Ectodermal cell (in vitro differentiated cells): ENCODE measurements around the gene PDSS2.
"Not testable (repeated sequence)": the region's sequence is repeated elsewhere in the genome, so short reads cannot be mapped to it uniquely, and the experiment has no call there.

Experiments used
- H3K27ac ChIP-seq: 2 replicates; pipeline ENCODE4 v1.7.0; 2013; ENCODE audit warnings: mild to moderate bottlenecking, low read depth, low read length; ENCODE audit not compliant: insufficient read depth, poor library complexity, severe bottlenecking
- H3K27me3 ChIP-seq: 2 replicates; pipeline ENCODE4 v1.7.0; 2013; ENCODE audit warnings: mild to moderate bottlenecking, low read length; ENCODE audit not compliant: insufficient read depth, control insufficient read depth, poor library complexity, severe bottlenecking
- H3K36me3 ChIP-seq: one replicate; pipeline ENCODE4 v1.7.0; 2013; ENCODE audit warnings: low read length; ENCODE audit not compliant: control insufficient read depth, insufficient read depth
- H3K4me1 ChIP-seq: one replicate; pipeline ENCODE4 v1.7.0; 2013; ENCODE audit warnings: low read length; ENCODE audit not compliant: control insufficient read depth, insufficient read depth
- H3K4me3 ChIP-seq: 2 replicates; pipeline ENCODE4 v1.7.0; 2013; ENCODE audit warnings: low read depth, low read length, control low read depth; ENCODE audit not compliant: insufficient read depth
- H3K9me3 ChIP-seq: 2 replicates; pipeline ENCODE4 v1.7.0; 2013; ENCODE audit warnings: mild to moderate bottlenecking, low read length, moderate library complexity; ENCODE audit not compliant: control insufficient read depth
- WGBS, 2 experiments: methylation state at CpG; one replicate each; pipeline ENCODE4 v1.1.7; 2013; ENCODE audit warnings: missing lambda C conversion rate in 2 of 2; 5-methylcytosine and 5-hydroxymethylcytosine counted together

Gene PDSS2

DNA sequence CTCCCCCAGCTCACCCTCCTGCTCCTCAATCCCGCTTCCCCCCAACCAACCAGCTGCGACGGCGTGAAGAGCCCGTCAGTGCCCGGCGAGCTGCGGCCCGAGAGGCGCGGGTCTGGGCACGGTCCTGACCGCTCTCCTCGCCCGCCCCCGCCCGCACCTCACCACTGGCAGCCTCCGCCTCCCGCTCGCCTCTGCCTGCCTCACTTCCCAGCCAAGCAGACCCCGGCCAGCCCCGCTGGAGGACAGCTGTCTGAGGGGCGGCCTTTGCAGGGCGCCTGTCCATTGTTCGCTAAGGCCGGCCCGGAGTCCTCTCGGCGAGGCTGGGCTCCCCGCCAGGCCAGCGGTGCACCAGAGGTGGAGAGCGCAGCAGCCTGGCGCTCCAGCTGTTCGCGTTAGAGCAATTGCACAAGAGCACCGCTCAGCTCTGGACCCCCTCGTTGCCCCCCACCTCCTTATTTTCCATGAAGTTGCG is 31.8 kb upstream of the PDSS2 start:
- WGBS, 2 experiments: 0 to 1% methylated on average over 36 to 38 of the region's 38 CpGs
- no peaks in the 10 kb centered on the region for H3K9me3 ChIP-seq
- no peak overlapping the region for H3K27ac ChIP-seq
- no peaks in the 10 kb centered on the region for H3K36me3 ChIP-seq
- peaks cover 28% of the 10 kb centered on the region for H3K27me3 ChIP-seq
- peak overlapping the region; percentile 82 for H3K4me3 ChIP-seq
- peaks cover 30% of the 10 kb centered on the region for H3K4me1 ChIP-seq

DNA sequence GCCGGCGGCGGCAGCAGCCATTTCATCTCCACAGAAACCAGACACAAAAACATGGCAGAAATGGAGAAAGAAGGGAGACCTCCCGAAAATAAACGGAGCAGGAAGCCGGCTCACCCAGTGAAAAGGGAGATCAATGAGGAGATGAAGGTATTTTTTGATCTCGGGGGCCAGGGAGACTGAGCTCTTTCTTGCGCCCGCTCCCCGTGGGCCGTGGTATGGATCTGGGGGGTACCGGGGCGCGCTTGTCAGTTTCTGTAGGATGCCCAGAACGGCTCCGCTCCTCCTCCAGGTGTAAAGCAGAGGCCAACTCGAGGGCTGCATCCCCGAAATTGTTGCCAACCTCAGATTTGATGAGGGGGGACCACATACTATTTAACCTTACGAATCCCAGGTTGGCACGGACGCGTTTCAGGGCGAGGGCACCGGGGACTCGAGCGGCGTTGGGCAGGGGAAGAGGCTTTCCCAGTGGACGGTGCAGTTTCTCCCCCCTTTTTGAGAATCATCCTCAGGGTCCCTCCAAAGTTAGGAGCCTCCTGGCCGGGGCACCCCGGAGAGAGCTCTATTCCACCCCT is 31.3 kb upstream of the PDSS2 start:
- Histone ChIP-seq H3K36me3 (no peaks in the 10 kb centered on the region), H3K4me1 (peaks cover 30% of the 10 kb centered on the region)

DNA sequence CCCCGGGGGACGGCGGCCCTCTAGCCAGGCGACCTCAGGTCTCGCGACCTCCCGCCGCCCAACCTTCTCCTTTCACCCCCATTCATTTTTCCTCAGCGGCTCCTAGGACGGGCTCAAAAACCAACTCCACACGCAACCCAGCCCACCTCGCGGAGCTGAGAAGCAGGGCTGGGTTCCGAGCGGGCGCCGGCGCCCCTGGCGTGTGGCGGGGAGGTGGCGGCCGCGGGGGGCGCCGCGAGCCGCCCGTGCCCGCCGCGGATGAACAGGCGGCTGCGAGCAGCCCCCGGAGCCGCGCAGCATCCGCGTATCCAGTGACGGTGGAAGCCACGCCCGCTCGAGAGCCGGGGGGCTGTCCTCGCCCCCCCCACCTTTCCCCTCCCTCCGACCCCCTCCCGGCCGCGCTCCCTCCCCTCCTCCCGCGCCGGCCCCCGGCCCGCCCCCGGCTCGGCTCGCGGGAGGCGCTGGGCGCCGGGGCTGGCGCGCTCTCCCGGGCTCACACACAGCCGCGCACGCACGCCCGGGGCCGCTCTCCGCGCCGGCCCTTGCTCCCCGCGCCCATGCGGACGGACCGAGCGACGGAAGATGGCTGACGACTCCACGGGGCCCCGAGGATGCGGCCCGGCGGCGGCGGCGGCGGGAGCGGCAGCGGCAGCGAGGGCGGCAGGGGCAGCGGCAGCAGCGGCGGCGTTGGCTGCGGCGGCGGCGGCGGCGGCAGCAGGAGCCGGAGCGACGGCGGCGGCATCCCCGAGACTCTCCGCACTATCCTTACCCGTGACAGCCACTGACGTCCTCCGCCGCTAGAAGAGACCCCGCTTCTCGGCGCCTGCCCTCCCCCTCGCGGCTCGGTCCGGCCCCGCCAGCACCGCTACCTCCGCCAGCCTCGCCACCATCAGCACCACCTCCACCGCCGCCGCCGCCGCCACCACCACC is 30.5 kb upstream of the PDSS2 start, which contains the start of gene SOBP:
Gene SOBP (plus strand): TSS at position 482 of the 930 bp plus-strand sequence. CDS start 500 bp downstream, outside the sequence.
- peaks cover 29% of the 10 kb centered on the region for H3K4me1 ChIP-seq
- H3K4me3 ChIP-seq: peak within 1 kb of the TSS; percentile 82
- H3K36me3 ChIP-seq: no peaks in the 10 kb centered on the region
- H3K27ac ChIP-seq: no peak within 1 kb of the TSS
- no peaks in the 10 kb centered on the region for H3K9me3 ChIP-seq
- H3K27me3 ChIP-seq: peaks cover 31% of the 10 kb centered on the region
- WGBS, 2 experiments: 0% methylated on average over 121 to 128 of the region's 130 CpGs

More for the DNA sequence above, 31.3 kb upstream of the PDSS2 start:
- Histone ChIP-seq H3K27ac (no peak overlapping the region), H3K4me3 (peak overlapping the region; percentile 82), H3K9me3 (no peaks in the 10 kb centered on the region), H3K27me3 (peaks cover 31% of the 10 kb centered on the region)
- 0% methylated on average over 30 of the region's 30 CpGs for WGBS, 2 experiments

DNA sequence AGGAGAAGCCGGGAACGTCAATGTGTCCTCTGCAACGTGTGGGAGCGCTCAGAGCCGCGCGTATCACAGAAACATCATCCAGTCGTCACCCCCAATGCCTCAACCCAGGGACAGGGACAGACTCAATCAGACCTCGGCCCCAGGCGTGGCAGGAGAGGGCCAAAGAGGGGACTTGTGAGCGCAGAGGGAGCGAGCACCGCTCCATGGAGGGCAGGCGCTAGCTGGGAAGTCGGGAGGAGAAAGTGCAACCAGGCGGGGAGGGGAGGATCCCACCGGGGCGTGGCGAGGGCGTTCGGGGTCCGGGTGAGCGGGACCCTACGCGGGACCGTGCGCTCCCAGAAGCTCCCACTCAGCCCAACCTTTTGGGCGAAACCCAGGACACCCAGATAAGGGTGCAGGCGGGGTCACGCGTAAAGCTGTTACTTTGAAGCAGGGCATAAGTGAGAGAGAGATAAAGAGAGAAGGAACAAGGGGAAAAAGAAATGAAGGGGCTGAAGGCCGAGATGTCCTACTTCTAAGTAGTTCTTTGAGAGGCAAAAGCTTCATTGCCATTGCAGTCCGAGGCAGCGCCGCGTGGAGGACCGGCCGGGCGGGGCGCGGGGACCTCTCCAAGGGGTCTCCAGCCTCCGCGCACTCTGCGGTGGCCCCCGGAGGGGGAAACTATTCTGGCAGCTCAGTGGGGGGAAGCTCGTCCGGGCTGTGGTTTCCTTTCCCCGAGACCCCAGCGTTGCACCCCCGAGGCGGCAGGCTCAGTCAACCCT is 29.7 kb upstream of the PDSS2 start:
- Histone ChIP-seq H3K27ac (no peak overlapping the region), H3K27me3 (peaks cover 31% of the 10 kb centered on the region)

DNA sequence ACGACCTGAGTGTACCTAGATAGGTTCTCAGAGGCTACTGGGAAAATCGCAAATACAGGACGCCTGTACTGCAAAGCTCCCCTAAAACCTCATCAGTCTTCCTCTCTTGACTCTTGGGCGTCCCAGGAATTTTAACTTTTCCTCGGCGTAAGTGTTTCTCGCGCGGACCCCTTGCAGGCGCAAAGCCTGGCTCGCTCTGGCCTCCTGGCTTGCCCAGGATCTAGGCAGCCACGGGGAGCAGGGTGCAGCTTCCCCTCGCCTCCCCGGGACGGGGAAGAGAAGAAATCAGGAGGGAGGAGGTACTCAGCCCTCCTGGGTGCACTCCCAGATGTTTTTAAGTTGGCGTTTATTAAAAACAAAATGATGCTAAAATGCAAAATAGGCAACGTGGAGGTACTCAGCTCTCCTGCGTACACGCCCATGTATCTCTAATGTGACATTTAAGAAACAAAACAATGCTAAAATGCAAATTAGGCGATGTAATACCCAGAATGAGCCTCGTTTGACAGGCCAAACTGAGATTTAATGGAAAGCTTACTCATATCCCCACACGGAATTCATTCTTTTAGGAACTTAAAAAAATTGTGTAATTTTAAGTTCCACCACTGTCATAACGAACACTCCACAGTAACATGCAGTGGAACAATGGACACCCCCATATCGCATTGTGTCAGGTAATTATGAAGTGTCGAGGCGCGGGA is 29.0 kb upstream of the PDSS2 start:
- peaks cover 31% of the 10 kb centered on the region for H3K27me3 ChIP-seq
- WGBS, 2 experiments: 1% methylated on average over 26 to 27 of the region's 27 CpGs
- no peaks in the 10 kb centered on the region for H3K36me3 ChIP-seq
- peaks cover 18% of the 10 kb centered on the region for H3K4me1 ChIP-seq
- H3K27ac ChIP-seq: no peak overlapping the region
- H3K9me3 ChIP-seq: no peaks in the 10 kb centered on the region
- peak overlapping the region; percentile 82 for H3K4me3 ChIP-seq

More for the DNA sequence above, 29.7 kb upstream of the PDSS2 start:
- Histone ChIP-seq H3K36me3 (no peaks in the 10 kb centered on the region), H3K4me3 (peak overlapping the region; percentile 82), H3K4me1 (peaks cover 25% of the 10 kb centered on the region), H3K9me3 (no peaks in the 10 kb centered on the region)
- WGBS, 2 experiments: 1% methylated on average over 51 of the region's 51 CpGs

DNA sequence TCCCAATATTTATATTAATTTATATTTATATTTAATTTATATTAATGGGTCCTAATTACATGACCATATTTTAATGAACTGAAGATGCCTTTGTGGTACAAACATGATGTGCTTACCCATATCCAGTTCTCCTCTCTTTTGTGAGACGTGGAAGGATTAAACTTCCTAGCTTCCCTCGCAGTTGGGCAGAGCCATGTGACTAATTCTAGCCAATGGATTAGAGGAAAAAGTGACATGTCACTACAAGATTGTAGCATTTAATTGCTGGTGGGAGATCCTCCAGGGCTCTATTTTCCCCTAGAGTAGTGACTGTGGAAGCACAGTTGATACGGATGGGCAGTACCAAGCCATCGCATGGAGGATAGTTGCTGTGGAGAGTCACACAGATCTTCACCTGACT is 25.8 kb upstream of the PDSS2 start:
- 87 to 91% methylated on average over 4 of the region's 4 CpGs for WGBS, 2 experiments
- H3K27me3 ChIP-seq: peaks cover 31% of the 10 kb centered on the region

DNA sequence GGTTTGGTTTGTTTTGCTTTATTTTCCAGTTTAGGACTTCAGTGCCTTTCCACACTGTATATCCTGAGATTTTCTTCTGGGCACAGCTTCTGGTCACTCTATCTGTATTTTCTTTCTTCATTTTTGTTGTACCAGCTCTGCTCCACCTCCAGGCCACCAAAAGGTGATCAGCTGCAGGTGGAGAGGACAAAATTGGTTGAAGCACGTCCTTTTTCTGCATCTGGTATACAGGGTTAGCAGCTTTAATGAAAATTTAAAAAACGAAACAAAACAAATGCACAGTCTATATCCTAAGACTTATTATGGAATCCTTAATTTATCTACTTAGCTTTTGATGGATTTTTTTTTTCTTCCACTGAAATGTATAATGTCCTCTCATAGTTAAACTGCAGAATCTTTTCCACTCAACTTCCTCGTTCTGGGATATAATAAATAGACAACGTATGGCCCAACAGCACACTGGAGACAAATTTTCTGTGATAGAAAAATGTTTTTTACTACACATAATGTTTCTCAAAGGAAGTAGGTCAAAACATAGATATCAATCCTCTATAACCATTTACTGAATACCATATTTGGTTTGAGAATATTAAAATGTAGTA is 19.8 kb upstream of the PDSS2 start:
- Histone ChIP-seq H3K4me3 (no peak overlapping the region), H3K9me3 (no peaks in the 10 kb centered on the region), H3K27me3 (no peaks in the 10 kb centered on the region), H3K4me1 (no peaks in the 10 kb centered on the region), H3K27ac (no peak overlapping the region), H3K36me3 (no peaks in the 10 kb centered on the region)
- 89 to 90% methylated on average over 1 to 4 of the region's 4 CpGs for WGBS, 2 experiments

More for the DNA sequence above, 25.8 kb upstream of the PDSS2 start:
- Histone ChIP-seq H3K36me3 (no peaks in the 10 kb centered on the region), H3K9me3 (no peaks in the 10 kb centered on the region), H3K4me1 (peaks cover 9% of the 10 kb centered on the region), H3K4me3 (no peak overlapping the region), H3K27ac (no peak overlapping the region)

DNA sequence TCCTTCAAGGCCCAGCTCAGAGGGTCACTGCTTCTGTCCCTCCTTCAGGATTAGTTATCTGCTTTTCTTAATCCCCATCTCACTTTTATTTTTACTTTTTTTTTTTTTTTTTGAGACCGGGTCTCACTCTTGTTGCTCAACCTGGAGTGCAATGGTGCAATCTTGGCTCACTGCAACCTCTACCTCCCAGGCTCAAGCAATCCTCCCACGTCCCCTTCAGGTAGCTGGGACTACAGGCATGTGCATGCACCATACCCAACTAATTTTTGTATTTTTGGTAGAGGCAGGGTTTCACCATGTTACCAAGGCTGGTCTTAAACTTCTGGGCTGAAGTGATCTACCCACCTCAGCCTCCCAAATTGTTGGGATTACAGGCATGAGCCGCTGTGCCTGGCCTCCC is 16.5 kb upstream of the PDSS2 start:
- not testable (repeated sequence) for H3K27ac ChIP-seq, H3K36me3 ChIP-seq, H3K4me3 ChIP-seq, H3K9me3 ChIP-seq, H3K27me3 ChIP-seq, H3K4me1 ChIP-seq
- 91 to 95% methylated on average over 3 of the region's 3 CpGs for WGBS, 2 experiments

DNA sequence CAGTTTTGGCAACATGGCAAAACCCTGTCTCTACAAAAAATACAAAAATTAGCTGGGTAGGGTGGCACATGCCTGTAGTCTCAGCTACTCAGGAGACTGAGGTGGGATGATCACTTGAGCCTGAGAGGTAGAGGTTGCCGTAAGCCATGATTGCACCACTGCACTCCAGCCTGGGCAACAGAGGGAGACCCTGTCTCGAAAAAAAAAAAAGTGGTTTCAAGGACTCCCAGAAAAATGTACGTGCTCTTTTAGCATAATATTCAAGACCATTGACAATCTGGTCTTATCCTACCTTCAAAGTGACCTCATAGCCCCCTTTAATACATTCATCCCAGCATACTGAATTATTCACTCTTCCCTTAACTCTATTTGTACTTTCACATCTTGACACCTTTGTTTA is 16.0 kb upstream of the PDSS2 start:
- H3K27me3 ChIP-seq, H3K9me3 ChIP-seq, H3K27ac ChIP-seq, H3K4me3 ChIP-seq, H3K4me1 ChIP-seq, H3K36me3 ChIP-seq: not testable (repeated sequence)
- WGBS, 2 experiments: 91 to 94% methylated on average over 3 of the region's 3 CpGs
